ENCODE data around the gene NME7.

The NME7 gene

DNA sequence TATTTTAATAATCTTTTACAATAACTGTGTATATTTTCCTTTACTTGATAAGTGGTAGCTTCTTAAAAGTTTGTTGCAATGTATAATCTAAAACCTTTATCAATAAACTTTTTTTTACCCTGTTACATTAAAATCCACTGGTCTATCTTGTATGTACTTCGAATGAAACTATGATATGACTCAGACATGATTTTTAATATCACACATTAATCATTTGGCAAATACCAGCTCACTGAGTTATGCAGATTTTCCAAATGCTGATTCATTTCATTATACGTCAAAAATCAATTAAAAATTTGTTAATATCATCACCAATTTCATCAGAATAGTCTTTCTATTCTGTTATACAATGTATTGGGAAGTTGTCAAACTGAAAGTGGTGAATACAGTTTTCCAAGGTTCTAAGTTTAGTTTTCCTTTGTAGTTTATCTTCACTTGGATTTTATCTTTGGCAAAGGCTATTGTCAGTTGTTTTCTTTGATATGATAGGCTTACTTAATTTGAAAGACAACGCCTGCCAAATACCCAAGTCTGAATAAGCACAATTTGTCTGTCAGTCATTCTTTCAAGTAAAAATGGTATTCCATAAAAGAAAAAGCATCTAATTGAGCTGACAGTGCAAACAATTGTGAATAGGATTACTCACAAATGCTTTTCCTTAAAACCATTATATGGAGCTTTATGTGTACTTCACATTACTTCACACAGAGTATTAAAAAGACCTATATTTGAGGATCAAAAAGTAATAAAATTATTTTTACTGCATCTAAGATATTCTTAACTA is 127.0 kb downstream of the NME7 start:
- no peak overlapping the region for H3K27ac ChIP-seq
- no peaks in the 10 kb centered on the region for H3K36me3 ChIP-seq
- H3K4me3 ChIP-seq (ENCODE audit: low read depth in 1 of 2, low read length in 1 of 2): no peak overlapping the region
- TF ChIP-seq, protein P1, sequence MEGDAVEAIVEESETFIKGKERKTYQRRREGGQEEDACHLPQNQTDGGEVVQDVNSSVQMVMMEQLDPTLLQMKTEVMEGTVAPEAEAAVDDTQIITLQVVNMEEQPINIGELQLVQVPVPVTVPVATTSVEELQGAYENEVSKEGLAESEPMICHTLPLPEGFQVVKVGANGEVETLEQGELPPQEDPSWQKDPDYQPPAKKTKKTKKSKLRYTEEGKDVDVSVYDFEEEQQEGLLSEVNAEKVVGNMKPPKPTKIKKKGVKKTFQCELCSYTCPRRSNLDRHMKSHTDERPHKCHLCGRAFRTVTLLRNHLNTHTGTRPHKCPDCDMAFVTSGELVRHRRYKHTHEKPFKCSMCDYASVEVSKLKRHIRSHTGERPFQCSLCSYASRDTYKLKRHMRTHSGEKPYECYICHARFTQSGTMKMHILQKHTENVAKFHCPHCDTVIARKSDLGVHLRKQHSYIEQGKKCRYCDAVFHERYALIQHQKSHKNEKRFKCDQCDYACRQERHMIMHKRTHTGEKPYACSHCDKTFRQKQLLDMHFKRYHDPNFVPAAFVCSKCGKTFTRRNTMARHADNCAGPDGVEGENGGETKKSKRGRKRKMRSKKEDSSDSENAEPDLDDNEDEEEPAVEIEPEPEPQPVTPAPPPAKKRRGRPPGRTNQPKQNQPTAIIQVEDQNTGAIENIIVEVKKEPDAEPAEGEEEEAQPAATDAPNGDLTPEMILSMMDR (IDR thresholded peaks at IDR 0.05): no peak
- no peaks in the 10 kb centered on the region for H3K4me1 ChIP-seq (ENCODE audit: control insufficient read depth in 1 of 2, insufficient read depth in 1 of 2, low read depth in 1 of 2, low read length in 1 of 2)
- H3K27me3 ChIP-seq: no peaks in the 10 kb centered on the region
- no peaks in the 10 kb centered on the region for H3K9me3 ChIP-seq

DNA sequence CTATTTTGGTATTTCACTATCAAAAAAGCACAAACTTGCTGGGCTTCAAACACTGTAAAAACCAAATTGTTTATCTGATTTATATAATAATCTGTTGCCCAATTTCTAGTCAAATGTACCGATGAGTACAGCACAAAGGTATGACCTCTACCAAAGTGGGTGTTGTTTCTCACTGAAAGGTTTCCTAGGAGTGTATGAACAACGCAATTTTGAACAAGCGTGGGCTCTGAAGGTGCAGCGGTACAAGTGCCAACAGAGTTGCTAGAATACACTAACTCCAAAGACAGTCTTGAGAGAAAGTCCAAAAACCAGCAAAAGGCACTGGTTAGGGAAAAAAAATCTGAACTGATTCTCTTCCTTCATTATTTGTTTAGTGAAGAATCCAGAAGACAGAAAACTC is 130.7 kb downstream of the NME7 start:
- Histone ChIP-seq H3K4me3 (ENCODE audit: low read depth in 1 of 2, low read length in 1 of 2) (no peak overlapping the region), H3K4me1 (ENCODE audit: control insufficient read depth in 1 of 2, insufficient read depth in 1 of 2, low read depth in 1 of 2, low read length in 1 of 2) (no peaks in the 10 kb centered on the region), H3K27me3 (no peaks in the 10 kb centered on the region), H3K9me3 (no peaks in the 10 kb centered on the region), H3K36me3 (no peaks in the 10 kb centered on the region), H3K27ac (no peak overlapping the region)
- TF ChIP-seq, protein P1 (IDR thresholded peaks at IDR 0.05): no peak

DNA sequence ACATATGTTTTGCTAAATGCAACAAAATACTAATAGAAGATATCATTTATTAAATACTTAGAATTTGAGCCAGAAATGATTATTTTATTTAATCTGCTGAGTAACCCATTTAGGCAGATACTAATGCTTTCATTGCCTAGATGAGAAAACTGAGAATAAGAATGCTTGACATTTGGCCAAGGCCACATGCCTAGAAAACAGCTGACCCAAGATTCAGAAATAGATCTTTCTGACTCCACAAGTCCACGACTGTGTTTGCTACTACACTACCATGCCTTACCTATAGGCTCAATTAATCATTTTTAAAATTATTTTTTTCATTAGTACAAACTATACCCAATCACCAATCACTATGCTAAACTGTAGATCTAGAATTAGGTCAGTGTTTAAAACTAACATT is 131.5 kb downstream of the NME7 start:
- H3K36me3 ChIP-seq: no peaks in the 10 kb centered on the region
- no peak overlapping the region for H3K4me3 ChIP-seq (ENCODE audit: low read depth in 1 of 2, low read length in 1 of 2)
- H3K27me3 ChIP-seq: no peaks in the 10 kb centered on the region
- TF ChIP-seq, protein P1 (IDR thresholded peaks at IDR 0.05): no peak
- H3K4me1 ChIP-seq (ENCODE audit: control insufficient read depth in 1 of 2, insufficient read depth in 1 of 2, low read depth in 1 of 2, low read length in 1 of 2): no peaks in the 10 kb centered on the region
- H3K9me3 ChIP-seq: no peaks in the 10 kb centered on the region
- H3K27ac ChIP-seq: no peak overlapping the region

DNA sequence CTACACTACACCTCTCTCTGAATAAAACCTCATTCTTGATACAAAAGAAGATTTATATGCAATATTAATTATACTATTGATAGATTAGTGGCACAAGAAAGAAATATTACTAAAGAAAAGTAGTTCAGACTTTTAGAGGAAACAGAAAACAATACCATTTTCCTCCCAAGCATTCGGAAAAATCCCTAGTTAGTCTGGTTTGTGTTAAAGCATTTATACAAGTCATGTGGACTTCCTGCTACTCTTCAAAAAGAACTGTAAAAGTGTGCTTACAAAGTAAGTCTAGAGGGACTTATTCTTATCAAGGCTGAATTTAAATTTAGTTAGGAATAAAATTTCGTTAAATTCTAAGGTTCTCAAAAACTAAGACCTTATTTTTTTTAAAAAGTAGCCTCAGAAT is 132.0 kb downstream of the NME7 start:
- no peaks in the 10 kb centered on the region for H3K27me3 ChIP-seq
- H3K9me3 ChIP-seq: no peaks in the 10 kb centered on the region
- no peak overlapping the region for H3K27ac ChIP-seq
- no peaks in the 10 kb centered on the region for H3K4me1 ChIP-seq (ENCODE audit: control insufficient read depth in 1 of 2, insufficient read depth in 1 of 2, low read depth in 1 of 2, low read length in 1 of 2)
- H3K4me3 ChIP-seq (ENCODE audit: low read depth in 1 of 2, low read length in 1 of 2): no peak overlapping the region
- H3K36me3 ChIP-seq: no peaks in the 10 kb centered on the region
- TF ChIP-seq, protein P1 (IDR thresholded peaks at IDR 0.05): no peak

DNA sequence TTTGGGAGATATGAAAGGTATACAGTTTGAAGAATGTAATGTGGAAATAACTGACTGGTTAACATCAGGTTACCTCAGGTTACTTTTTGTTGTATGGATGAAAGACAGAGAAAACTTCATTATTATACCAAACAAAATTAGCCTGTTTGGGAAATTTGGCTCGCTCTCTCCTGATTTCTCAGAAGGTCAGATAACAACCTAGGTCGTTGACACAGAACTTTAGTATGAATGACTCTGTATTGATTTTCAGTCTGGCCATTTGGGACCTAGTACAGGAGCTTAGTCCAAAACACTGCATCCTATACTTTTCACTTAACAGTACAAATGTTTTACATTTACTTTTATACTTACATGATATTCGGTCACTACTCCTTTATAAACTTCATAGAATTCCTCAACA is 132.8 kb downstream of the NME7 start:
- Histone ChIP-seq H3K4me3 (ENCODE audit: low read depth in 1 of 2, low read length in 1 of 2) (no peak overlapping the region), H3K9me3 (no peaks in the 10 kb centered on the region), H3K27ac (no peak overlapping the region), H3K4me1 (ENCODE audit: control insufficient read depth in 1 of 2, insufficient read depth in 1 of 2, low read depth in 1 of 2, low read length in 1 of 2) (no peaks in the 10 kb centered on the region), H3K27me3 (no peaks in the 10 kb centered on the region), H3K36me3 (no peaks in the 10 kb centered on the region)
- TF ChIP-seq, protein P1 (IDR thresholded peaks at IDR 0.05): no peak
